Upper lobe of left lung (tissue), 4 donors: ENCODE data around the gene PNMA8A.

Source experiments
- EP300 ChIP-seq, 4 donors: sonication (generic); formaldehyde crosslinking; IDR thresholded peaks; one replicate each; pipeline ENCODE4 v1.5.1; 2017; ENCODE audit warnings: antibody characterized with exemption in 4 of 4, control low read depth in 2 of 4
- POLR2A ChIP-seq, 4 donors: fragments of 450-650 bp; IDR thresholded peaks; one replicate each; pipeline ENCODE4 v1.5.1; 2016 to 2017; ENCODE audit warnings: antibody characterized with exemption in 4 of 4, mild to moderate bottlenecking in 2 of 4

DNA sequence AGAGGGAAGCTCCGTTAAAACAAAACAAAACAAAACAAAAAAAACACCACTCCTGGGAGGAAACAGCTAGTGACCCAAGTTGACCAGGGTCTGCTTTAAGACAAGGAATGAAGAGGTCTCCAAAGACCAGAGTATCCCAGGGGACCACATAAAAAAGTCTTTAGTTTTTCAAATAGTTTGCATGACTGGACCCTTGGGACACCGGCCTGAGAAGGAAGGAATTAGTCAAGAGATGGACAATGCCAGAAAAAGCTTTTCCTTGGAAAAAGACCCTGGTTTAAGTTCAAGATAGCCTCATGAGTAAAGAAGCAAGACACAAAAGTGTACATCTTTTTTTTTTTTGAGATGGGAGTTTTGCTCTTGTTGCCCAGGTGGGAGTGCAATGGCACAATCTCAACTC is 36.8 kb upstream of the PNMA8A start:
- no peak for TF ChIP-seq POLR2A (IDR thresholded peaks at IDR 0.05)
- TF ChIP-seq EP300 (IDR thresholded peaks at IDR 0.05): no peak
